PC-3 (cell line): Measurements from ENCODE around the gene KDM7A.

Experiments used
- CTCF ChIP-seq: fragments of 300-600 bp; sonication (generic); conservative IDR thresholded peaks from 2 replicates; pipeline ENCODE4 v1.5.1; 2017; ENCODE audit warnings: antibody characterized with exemption, low read depth, mild to moderate bottlenecking, low read length
- EZH2 ChIP-seq: fragments of 300-600 bp; sonication (generic); IDR thresholded peaks from one replicate; pipeline ENCODE4 v1.6.1; 2017; ENCODE audit warnings: antibody characterized with exemption, mild to moderate bottlenecking, low read length; ENCODE audit not compliant: unreplicated experiment

GRCh38 chr7:140134039-140134438, 42.7 kb downstream of the KDM7A start:
- no peak for TF ChIP-seq CTCF
- no peak for TF ChIP-seq EZH2
